SU-DHL-6 (cell line): ENCODE data around the gene RPP25L.
A peak's percentile ranks its signal among the peaks of the same experiment; 100 is the strongest.

Experiments used
- H2AFZ ChIP-seq: fragments of 200-600 bp; sonication (generic); 2 replicates; pipeline ENCODE4 v1.6.1; 2014; ENCODE audit warnings: low read depth, mild to moderate bottlenecking, moderate library complexity, mixed read lengths, antibody characterized with exemption, low read length; ENCODE audit not compliant: severe bottlenecking
- H3F3A ChIP-seq: fragments of 200-600 bp; shearing (Covaris generic); 2 replicates; pipeline ENCODE4 v1.6.0; 2016; ENCODE audit warnings: antibody characterized with exemption, mild to moderate bottlenecking; ENCODE audit not compliant: insufficient read depth
- H3K27ac ChIP-seq: fragments of 200-600 bp; sonication (generic); 2 replicates; pipeline ENCODE4 v1.5.1; 2016; ENCODE audit warnings: low read depth, mild to moderate bottlenecking, low read length, moderate library complexity, mixed read lengths
- H3K27me3 ChIP-seq: fragments of 200-600 bp; sonication (generic), shearing (Covaris generic); 2 replicates; pipeline ENCODE4 v1.6.0; 2014; ENCODE audit warnings: mild to moderate bottlenecking, low read length
- H3K36me3 ChIP-seq: fragments of 200-600 bp; sonication (generic); 2 replicates; pipeline ENCODE4 v1.6.1; 2014; ENCODE audit warnings: mild to moderate bottlenecking, low read length, mixed read lengths
- H3K4me2 ChIP-seq: fragments of 300-600, 200-600 bp; shearing (Covaris generic), sonication (generic); 2 replicates; pipeline ENCODE4 v1.6.0; 2014; ENCODE audit warnings: low read length, low read depth, mild to moderate bottlenecking; ENCODE audit not compliant: poor library complexity, severe bottlenecking
- H3K4me3 ChIP-seq: fragments of 200-600 bp; sonication (generic); 2 replicates; pipeline ENCODE4 v1.5.1; 2014; ENCODE audit warnings: antibody characterized with exemption, low read length, mild to moderate bottlenecking, mixed read lengths; ENCODE audit not compliant: insufficient read depth, poor library complexity, severe bottlenecking
- H3K79me2 ChIP-seq: fragments of 200-600 bp; sonication (generic); 2 replicates; pipeline ENCODE4 v1.6.1; 2014; ENCODE audit warnings: mild to moderate bottlenecking, low read length, moderate library complexity; ENCODE audit not compliant: insufficient read depth
- H3K9ac ChIP-seq: fragments of 200-600 bp; sonication (generic); 2 replicates; pipeline ENCODE4 v1.7.0; 2014; ENCODE audit warnings: mild to moderate bottlenecking, low read length
- H3K9me2 ChIP-seq: fragments of 200-600 bp; sonication (generic); replicated peaks from 2 replicates; pipeline ENCODE4 v1.6.1; 2014; ENCODE audit warnings: low read length; ENCODE audit not compliant: insufficient read depth
- H3K9me3 ChIP-seq: fragments of 200-600 bp; sonication (generic); 2 replicates; pipeline ENCODE4 v1.6.1; 2014; ENCODE audit warnings: low read length, mixed read lengths; ENCODE audit not compliant: insufficient read depth
- H4K20me1 ChIP-seq: fragments of 200-600 bp; sonication (generic); 2 replicates; pipeline ENCODE4 v1.6.1; 2014; ENCODE audit warnings: low read depth, mild to moderate bottlenecking, antibody characterized with exemption, low read length, moderate library complexity, mixed read lengths
- CTCF ChIP-seq: fragments of 200-600 bp; sonication (generic); IDR thresholded peaks from one replicate; pipeline ENCODE4 v1.5.1; 2017; ENCODE audit warnings: antibody characterized with exemption, mild to moderate bottlenecking, low read length, moderate library complexity; ENCODE audit not compliant: insufficient read depth, poor library complexity, severe bottlenecking
- EZH2phosphoT487 ChIP-seq: fragments of 200-600 bp; sonication (generic), shearing (Covaris generic); conservative IDR thresholded peaks from 2 replicates; pipeline ENCODE4 v1.6.1; 2018; ENCODE audit warnings: mild to moderate bottlenecking, antibody characterized with exemption, low read length, moderate library complexity, mixed read lengths

Gene RPP25L

GRCh38 chr9:34611811-34612787 is at the start of gene RPP25L:
Gene RPP25L (minus strand): TSS chr9:34612097. CDS start chr9:34611296, 801 bp downstream.
- peak within 1 kb of the TSS; percentile 76 for H2AFZ ChIP-seq
- TF ChIP-seq EZH2phosphoT487: no peak
- no peak for TF ChIP-seq CTCF
- H3K9ac ChIP-seq: peak within 1 kb of the TSS; percentile 74
- peak within 1 kb of the TSS; percentile 80 for H3K4me2 ChIP-seq
- peak within 1 kb of the TSS; percentile 41 for H3K27ac ChIP-seq
- H3F3A ChIP-seq: 0 out of 2 replicates have a peak, but pooled peaks cover 7% of the 10 kb centered on the region
- peak within 1 kb of the TSS; percentile 61 for H3K4me3 ChIP-seq
- H3K36me3 ChIP-seq: no peaks in the 10 kb centered on the region
- H3K9me2 ChIP-seq: no peaks in the 10 kb centered on the region
- H3K27me3 ChIP-seq: no peaks in the 10 kb centered on the region
- no peaks in the 10 kb centered on the region for H3K9me3 ChIP-seq
- no peaks in the 10 kb centered on the region for H3K79me2 ChIP-seq
- no peaks in the 10 kb centered on the region for H4K20me1 ChIP-seq

- no peaks in the 10 kb centered on the region for H3K79me2 ChIP-seq
- no peaks in the 10 kb centered on the region for H3K9me3 ChIP-seq
- no peaks in the 10 kb centered on the region for H3K27me3 ChIP-seq
- H3K4me2 ChIP-seq: no peak overlapping the region
- H3K36me3 ChIP-seq: no peaks in the 10 kb centered on the region
- TF ChIP-seq CTCF (no peak), EZH2phosphoT487 (no peak)
- H3K4me3 ChIP-seq: no peak overlapping the region
- H3K9me2 ChIP-seq: no peaks in the 10 kb centered on the region
- H4K20me1 ChIP-seq: no peaks in the 10 kb centered on the region
- H3K27ac ChIP-seq: no peak overlapping the region
- H3F3A ChIP-seq: peaks cover 3% of the 10 kb centered on the region; the same call in 1 of the 2 replicates
- H3K9ac ChIP-seq: no peak overlapping the region
- no peak overlapping the region for H2AFZ ChIP-seq
These were observed 47.8 kb upstream of the RPP25L start for GRCh38 chr9:34659592-34660253.

GRCh38 chr9:34658461-34658860 is 46.6 kb upstream of the RPP25L start:
- H3K4me3 ChIP-seq: no peak overlapping the region
- H3K27ac ChIP-seq: no peak overlapping the region
- H3F3A ChIP-seq: no peaks in the 10 kb centered on the region
- H3K9me2 ChIP-seq: no peaks in the 10 kb centered on the region
- no peak overlapping the region for H3K4me2 ChIP-seq
- H3K36me3 ChIP-seq: no peaks in the 10 kb centered on the region
- no peak overlapping the region for H3K9ac ChIP-seq
- H4K20me1 ChIP-seq: no peaks in the 10 kb centered on the region
- H2AFZ ChIP-seq: no peak overlapping the region
- H3K79me2 ChIP-seq: no peaks in the 10 kb centered on the region
- TF ChIP-seq CTCF (no peak), EZH2phosphoT487 (no peak)
- no peaks in the 10 kb centered on the region for H3K9me3 ChIP-seq
- no peaks in the 10 kb centered on the region for H3K27me3 ChIP-seq
